CD8-positive, alpha-beta memory T cell (primary cell): ENCODE data around the gene ZNF648. TPM values are rescaled to one million over a fixed set of nuclear protein-coding genes. Genes with fewer than 3 reads are reported as not detected.

Experiments used
- CTCF ChIA-PET: fragments of 350-600 bp; sonication (Branson Sonifier 250); formaldehyde crosslinking; loops from one replicate; lab custom pipeline; 2021; ENCODE audit warnings: antibody characterized with exemption; lab: Charles Lee
- POLR2A ChIA-PET: fragments of 350-600 bp; sonication (Branson Sonifier 250); formaldehyde crosslinking; loops from one replicate; lab custom pipeline; 2021; ENCODE audit warnings: antibody characterized with exemption; lab: Charles Lee
- DNase-seq, 5 donors: peaks; one replicate each; pipeline versions ENCODE4 v3.0.0 to v3.0.0-alpha.2; 2020 to 2022; ENCODE audit warnings: mixed read lengths in 1 of 5
- H3K27ac ChIP-seq: one replicate; pipeline ENCODE4 v1.7.0; 2013; ENCODE audit warnings: low read depth, mild to moderate bottlenecking, low read length, moderate library complexity
- H3K27me3 ChIP-seq: 2 replicates; pipeline ENCODE4 v1.7.0; 2013; ENCODE audit warnings: low read length, mild to moderate bottlenecking; ENCODE audit not compliant: insufficient read depth, poor library complexity, severe bottlenecking
- H3K36me3 ChIP-seq: 2 replicates; pipeline ENCODE4 v1.7.0; 2013; ENCODE audit warnings: mild to moderate bottlenecking, low read length, moderate library complexity; ENCODE audit not compliant: insufficient read depth
- H3K4me1 ChIP-seq: 2 replicates; pipeline ENCODE4 v1.7.0; 2013; ENCODE audit warnings: mild to moderate bottlenecking, low read length, moderate library complexity; ENCODE audit not compliant: insufficient read depth
- H3K4me3 ChIP-seq: 2 replicates; pipeline ENCODE4 v1.7.0; 2013; ENCODE audit warnings: mild to moderate bottlenecking, low read length
- H3K9me3 ChIP-seq: 2 replicates; pipeline ENCODE4 v1.7.0; 2013; ENCODE audit warnings: mild to moderate bottlenecking, low read length
- H3K27ac Mint-ChIP-seq, 8 donors: one replicate each; pipeline ENCODE4 v1.8.0; 2020 to 2021; ENCODE audit warnings: mixed read lengths in 8 of 8, mild to moderate bottlenecking in 6 of 8, inconsistent platforms in 3 of 8, moderate library complexity in 3 of 8
- H3K27me3 Mint-ChIP-seq, 2 donors: one replicate each; pipeline ENCODE4 v1.8.0; 2020 to 2021; ENCODE audit warnings: mixed read lengths in 2 of 2, mild to moderate bottlenecking in 1 of 2, moderate library complexity in 1 of 2
- H3K36me3 Mint-ChIP-seq, 3 donors: one replicate each; pipeline ENCODE4 v1.8.0; 2020 to 2021; ENCODE audit warnings: mixed read lengths in 3 of 3, inconsistent platforms in 1 of 3, mild to moderate bottlenecking in 1 of 3
- H3K4me1 Mint-ChIP-seq, 3 donors: one replicate each; pipeline ENCODE4 v1.8.0; 2020 to 2021; ENCODE audit warnings: mixed read lengths in 3 of 3, inconsistent platforms in 1 of 3, mild to moderate bottlenecking in 1 of 3
- H3K4me3 Mint-ChIP-seq, 7 donors: one replicate each; pipeline ENCODE4 v1.8.0; 2020 to 2021; ENCODE audit warnings: mixed read lengths in 7 of 7, mild to moderate bottlenecking in 6 of 7, moderate library complexity in 4 of 7, inconsistent platforms in 2 of 7
- H3K9me3 Mint-ChIP-seq, 5 donors: one replicate each; pipeline ENCODE4 v1.8.0; 2020 to 2022; ENCODE audit warnings: mixed read lengths in 5 of 5, mild to moderate bottlenecking in 3 of 5, moderate library complexity in 2 of 5, inconsistent platforms in 1 of 5
- polyA plus RNA-seq: library from polyadenylated mRNA; unstranded; fragments of 300-500 nt; fragmentation: Illumina TruSeq; gene quantifications from one replicate; pipeline ENCODE4 v1.2.3, GENCODE V29; 2021
- total RNA-seq, 2 experiments: library from RNA; stranded (reverse); gene quantifications; one replicate each; pipeline ENCODE4 v1.2.3, GENCODE V29; 2021

Gene ZNF648
- total and polyA plus RNA-seq, 3 experiments from 2014 or later = not detected

- CTCF ChIA-PET = interaction anchor here (4.7 kb wide), 1 partner anchor 13 kb away, joined by 22 read pairs; no protein-coding TSS in a partner anchor
- peaks cover 12 to 71% of the 10 kb centered on the region in 2 donors for H3K27me3 Mint-ChIP-seq
- no peak overlapping the region for H3K27ac ChIP-seq
- POLR2A ChIA-PET = no interaction called here
- no peaks in the 10 kb centered on the region for H3K9me3 ChIP-seq
- H3K4me3 Mint-ChIP-seq = no peak overlapping the region
- H3K4me3 ChIP-seq = no peak overlapping the region
- H3K27me3 ChIP-seq = peaks cover 6% of the 10 kb centered on the region
- no peaks in the 10 kb centered on the region for H3K4me1 ChIP-seq
- H3K36me3 Mint-ChIP-seq = no peaks in the 10 kb centered on the region
- H3K27ac Mint-ChIP-seq = no peak overlapping the region
- no peaks in the 10 kb centered on the region for H3K9me3 Mint-ChIP-seq
- DNase-seq = no peak
- no peaks in the 10 kb centered on the region for H3K36me3 ChIP-seq
- no peaks in the 10 kb centered on the region for H3K4me1 Mint-ChIP-seq
Measured at GRCh38 chr1:182066934-182067333, 5.4 kb upstream of the ZNF648 start.

GRCh38 chr1:182065126-182065845 lies 3.8 kb upstream of the ZNF648 start:
- H3K36me3 Mint-ChIP-seq = no peaks in the 10 kb centered on the region
- no peaks in the 10 kb centered on the region for H3K4me1 Mint-ChIP-seq
- ChIA-PET CTCF (interaction anchor here (0.6 kb wide), 1 partner anchor 869 kb away, joined by 3 read pairs; no protein-coding TSS in a partner anchor), POLR2A (no interaction called here)
- Histone ChIP-seq H3K4me1 (no peaks in the 10 kb centered on the region), H3K27me3 (peaks cover 6% of the 10 kb centered on the region), H3K9me3 (no peaks in the 10 kb centered on the region), H3K27ac (no peak overlapping the region), H3K36me3 (no peaks in the 10 kb centered on the region), H3K4me3 (no peak overlapping the region)
- H3K9me3 Mint-ChIP-seq = no peaks in the 10 kb centered on the region
- no peak overlapping the region for H3K4me3 Mint-ChIP-seq
- H3K27me3 Mint-ChIP-seq = peaks cover 16 to 79% of the 10 kb centered on the region in 2 donors
- H3K27ac Mint-ChIP-seq = no peak overlapping the region
- no peak for DNase-seq

DNA sequence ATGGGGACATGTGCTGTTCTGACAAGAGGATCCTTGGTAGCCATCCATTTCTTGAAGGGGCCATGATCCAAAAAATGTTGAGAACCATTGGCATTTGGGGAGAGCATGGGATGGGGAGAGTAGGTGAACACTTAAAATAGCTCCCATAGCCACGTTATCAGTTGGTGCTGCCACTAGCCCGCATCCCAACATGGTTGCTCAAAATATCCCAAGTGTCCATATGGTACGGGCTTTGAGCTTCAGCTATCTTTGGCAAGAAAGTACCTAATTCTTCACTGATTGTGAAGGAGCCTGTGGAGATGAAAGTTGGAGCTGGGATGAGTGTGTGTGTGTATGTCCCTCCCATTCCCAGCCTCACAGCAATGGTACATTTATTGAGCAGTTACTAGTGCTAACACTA lies 3.1 kb upstream of the ZNF648 start:
- ChIA-PET CTCF (interaction anchor here (0.6 kb wide), 1 partner anchor 869 kb away, joined by 3 read pairs; no protein-coding TSS in a partner anchor), POLR2A (no interaction called here)
- Histone ChIP-seq H3K27ac (no peak overlapping the region), H3K27me3 (peaks cover 6% of the 10 kb centered on the region), H3K4me3 (no peak overlapping the region), H3K9me3 (no peaks in the 10 kb centered on the region), H3K4me1 (no peaks in the 10 kb centered on the region), H3K36me3 (no peaks in the 10 kb centered on the region)
- Mint-ChIP-seq H3K36me3 (no peaks in the 10 kb centered on the region), H3K9me3 (no peaks in the 10 kb centered on the region), H3K4me1 (no peaks in the 10 kb centered on the region), H3K4me3 (no peak overlapping the region), H3K27ac (no peak overlapping the region), H3K27me3 (peaks cover 16 to 78% of the 10 kb centered on the region in 2 donors)
- no peak for DNase-seq

GRCh38 chr1:182062223-182062622 lies 711 bp upstream of the ZNF648 start:
- DNase-seq = no peak
- Histone ChIP-seq H3K36me3 (no peaks in the 10 kb centered on the region), H3K4me3 (no peak overlapping the region), H3K27ac (no peak overlapping the region), H3K4me1 (no peaks in the 10 kb centered on the region), H3K9me3 (no peaks in the 10 kb centered on the region), H3K27me3 (peaks cover under 1% of the 10 kb centered on the region)
- H3K27ac Mint-ChIP-seq = no peak overlapping the region
- ChIA-PET CTCF (no interaction called here), POLR2A (no interaction called here)
- no peak overlapping the region for H3K4me3 Mint-ChIP-seq
- no peaks in the 10 kb centered on the region for H3K9me3 Mint-ChIP-seq
- no peaks in the 10 kb centered on the region for H3K4me1 Mint-ChIP-seq
- no peaks in the 10 kb centered on the region for H3K36me3 Mint-ChIP-seq
- H3K27me3 Mint-ChIP-seq = peaks cover 24 to 73% of the 10 kb centered on the region in 2 donors

DNA sequence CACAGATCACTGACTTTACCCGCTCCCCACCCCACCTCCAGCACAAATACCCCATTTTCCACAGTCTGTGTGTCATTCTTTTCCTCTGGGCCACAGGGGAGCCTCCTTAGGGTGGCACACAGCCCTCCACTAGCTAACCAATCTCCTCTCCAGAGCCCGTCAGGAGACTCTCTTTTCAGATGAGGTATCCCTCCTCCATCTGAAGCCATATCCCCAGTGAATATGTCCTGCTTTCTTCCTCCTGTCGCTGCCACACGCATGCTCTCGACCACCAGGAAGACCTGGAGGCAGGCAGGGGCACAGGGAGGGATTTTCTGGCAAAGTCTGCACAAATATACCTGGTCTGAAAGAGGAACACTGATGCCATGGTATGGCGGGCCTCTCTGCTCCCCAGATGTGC lies 635 bp downstream of the ZNF648 start:
- CTCF ChIA-PET = interaction anchor here (1.6 kb wide), 1 partner anchor 9 kb away, joined by 5 read pairs; no protein-coding TSS in a partner anchor
- H3K27ac Mint-ChIP-seq = no peak overlapping the region

GRCh38 chr1:182059936-182060335 lies 1.6 kb downstream of the ZNF648 start:
- Histone ChIP-seq H3K36me3 (no peaks in the 10 kb centered on the region), H3K4me1 (no peaks in the 10 kb centered on the region), H3K27me3 (no peaks in the 10 kb centered on the region), H3K27ac (no peak overlapping the region), H3K9me3 (no peaks in the 10 kb centered on the region), H3K4me3 (no peak overlapping the region)
- no peak for DNase-seq
- no peaks in the 10 kb centered on the region for H3K4me1 Mint-ChIP-seq
- H3K4me3 Mint-ChIP-seq = no peak overlapping the region
- H3K27ac Mint-ChIP-seq = no peak overlapping the region
- no peaks in the 10 kb centered on the region for H3K9me3 Mint-ChIP-seq
- no peaks in the 10 kb centered on the region for H3K36me3 Mint-ChIP-seq
- ChIA-PET CTCF (interaction anchor here (1.6 kb wide), 1 partner anchor 10 kb away, joined by 5 read pairs; no protein-coding TSS in a partner anchor), POLR2A (no interaction called here)
- H3K27me3 Mint-ChIP-seq = peaks cover 21 to 66% of the 10 kb centered on the region in 2 donors

More for the DNA sequence above, 635 bp downstream of the ZNF648 start:
- no peak for DNase-seq
- Mint-ChIP-seq H3K4me1 (no peaks in the 10 kb centered on the region), H3K27me3 (peaks cover 24 to 71% of the 10 kb centered on the region in 2 donors), H3K9me3 (no peaks in the 10 kb centered on the region), H3K36me3 (no peaks in the 10 kb centered on the region), H3K4me3 (no peak overlapping the region)
- no peaks in the 10 kb centered on the region for H3K36me3 ChIP-seq
- H3K4me1 ChIP-seq = no peaks in the 10 kb centered on the region
- POLR2A ChIA-PET = no interaction called here
- H3K27ac ChIP-seq = no peak overlapping the region
- no peak overlapping the region for H3K4me3 ChIP-seq
- no peaks in the 10 kb centered on the region for H3K9me3 ChIP-seq
- no peaks in the 10 kb centered on the region for H3K27me3 ChIP-seq

- H3K27me3 Mint-ChIP-seq = peaks cover 10 to 45% of the 10 kb centered on the region in 2 donors
- no peaks in the 10 kb centered on the region for H3K9me3 Mint-ChIP-seq
- Histone ChIP-seq H3K27ac (no peak overlapping the region), H3K27me3 (no peaks in the 10 kb centered on the region), H3K36me3 (no peaks in the 10 kb centered on the region), H3K4me3 (no peak overlapping the region), H3K4me1 (no peaks in the 10 kb centered on the region), H3K9me3 (no peaks in the 10 kb centered on the region)
- no peaks in the 10 kb centered on the region for H3K36me3 Mint-ChIP-seq
- H3K4me3 Mint-ChIP-seq = no peak overlapping the region
- peak overlapping the region in 1 of 8 donors; percentile 29 for H3K27ac Mint-ChIP-seq
- DNase-seq = no peak
- ChIA-PET CTCF (no interaction called here), POLR2A (no interaction called here)
- H3K4me1 Mint-ChIP-seq = no peaks in the 10 kb centered on the region
Measured at GRCh38 chr1:182056601-182057366, 4.7 kb downstream of the ZNF648 start.
